AG20443 (cell line): ENCODE data around the gene B4GALT2.

Experiments used
- DNase-seq: peaks from one replicate; pipeline ENCODE4 v3.0.0; 2012; ENCODE audit warnings: low spot score, mixed read lengths

The B4GALT2 gene

GRCh38 chr1:44029911-44030604 is 51.0 kb downstream of the B4GALT2 start:
- peak; percentile 96 for DNase-seq

- DNase-seq: peak; percentile 46
Observed at GRCh38 chr1:44030605-44031251, 51.7 kb downstream of the B4GALT2 start.

- peak; percentile 72 for DNase-seq
Observed at GRCh38 chr1:44031252-44032169, 52.5 kb downstream of the B4GALT2 start, which contains the start of gene SLC6A9. Gene SLC6A9, minus strand, starts transcription at chr1:44031462. Its CDS starts 7,185 bp downstream, at chr1:44024277.

- DNase-seq: no peak
Observed at GRCh38 chr1:44032170-44032790, 53.3 kb downstream of the B4GALT2 start.

GRCh38 chr1:44033041-44033575 is 54.1 kb downstream of the B4GALT2 start:
- DNase-seq: no peak

GRCh38 chr1:44033756-44034155 is 54.7 kb downstream of the B4GALT2 start:
- DNase-seq: no peak

DNA sequence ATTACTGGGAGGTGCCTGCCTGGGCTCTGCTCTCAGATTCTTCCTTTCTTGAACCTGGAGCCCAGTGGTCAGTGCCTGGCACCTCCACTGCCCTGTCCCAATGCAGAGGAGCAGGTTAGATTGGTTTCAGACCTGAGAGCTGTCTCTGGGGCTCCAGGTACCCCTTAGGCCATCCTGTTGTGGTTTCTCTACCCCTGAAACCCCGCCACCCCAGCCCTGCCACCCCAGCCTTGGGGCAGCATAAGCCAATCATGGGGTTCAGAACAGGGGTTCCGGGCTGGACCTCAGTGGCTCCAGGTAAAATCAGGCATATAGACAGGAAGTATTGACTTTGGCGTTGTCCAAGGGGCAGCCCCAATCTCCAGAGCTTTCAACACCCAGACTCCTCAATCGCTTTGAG is 55.4 kb downstream of the B4GALT2 start:
- DNase-seq: no peak

- no peak for DNase-seq
Observed at GRCh38 chr1:44034976-44035716, 56.1 kb downstream of the B4GALT2 start.

GRCh38 chr1:44035726-44036408 is 56.9 kb downstream of the B4GALT2 start:
- peak; percentile 22 for DNase-seq

DNA sequence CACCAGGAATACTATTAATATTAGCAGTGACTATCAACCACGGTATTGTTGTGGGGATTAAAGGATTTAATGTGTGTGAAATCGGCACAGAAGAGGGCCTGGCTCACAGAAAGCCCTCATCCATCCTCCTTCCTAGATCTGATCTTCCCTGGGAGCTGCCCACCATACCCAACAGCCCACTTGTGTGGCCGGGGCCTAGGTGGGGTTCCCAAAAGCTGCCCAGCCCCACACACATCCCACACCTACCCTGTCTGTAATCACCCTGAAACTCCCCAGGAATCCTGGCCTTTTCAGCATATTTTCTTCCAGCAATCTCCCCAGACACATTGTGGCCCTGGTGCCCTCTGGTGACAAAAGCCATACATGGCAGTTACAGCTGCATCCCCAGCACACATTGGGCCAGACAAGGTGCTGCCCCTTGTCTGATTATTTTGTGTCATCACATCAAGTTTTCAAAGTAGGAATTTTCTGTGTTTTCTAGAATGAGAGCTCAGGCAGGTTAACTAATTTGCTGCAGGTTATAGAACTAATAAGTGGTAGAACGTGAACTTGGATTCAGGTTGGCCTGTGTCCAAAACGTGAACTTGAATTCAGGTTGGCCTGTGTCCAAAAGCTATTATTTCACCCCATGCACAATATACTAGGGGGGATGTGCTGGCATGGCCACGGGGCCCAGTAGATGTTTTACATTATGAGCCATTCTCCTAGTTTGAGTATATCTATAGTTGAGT is 57.6 kb downstream of the B4GALT2 start:
- DNase-seq: peak; percentile 73

DNA sequence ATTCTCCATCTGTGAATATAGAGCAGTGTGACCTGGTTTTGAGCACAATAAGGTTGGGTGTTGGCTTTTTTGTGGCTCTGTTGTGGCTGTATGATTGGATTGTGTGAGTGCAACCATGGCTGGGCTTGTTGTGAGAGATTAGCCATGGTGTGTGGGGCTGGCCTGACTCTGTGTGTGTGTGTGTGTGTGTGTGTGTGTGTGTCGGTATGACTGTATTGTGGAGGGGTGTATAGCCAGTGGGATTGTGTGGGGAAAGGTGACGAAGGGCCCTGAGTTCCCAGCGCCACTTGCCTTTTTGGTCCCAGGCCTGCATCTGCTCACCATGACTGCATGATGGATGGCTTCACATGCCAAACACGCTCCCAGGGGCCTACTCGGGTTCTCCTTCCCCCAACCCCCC is 58.1 kb downstream of the B4GALT2 start:
- no peak for DNase-seq

- no peak for DNase-seq
Observed at GRCh38 chr1:44038876-44039657, 60.1 kb downstream of the B4GALT2 start.

DNA sequence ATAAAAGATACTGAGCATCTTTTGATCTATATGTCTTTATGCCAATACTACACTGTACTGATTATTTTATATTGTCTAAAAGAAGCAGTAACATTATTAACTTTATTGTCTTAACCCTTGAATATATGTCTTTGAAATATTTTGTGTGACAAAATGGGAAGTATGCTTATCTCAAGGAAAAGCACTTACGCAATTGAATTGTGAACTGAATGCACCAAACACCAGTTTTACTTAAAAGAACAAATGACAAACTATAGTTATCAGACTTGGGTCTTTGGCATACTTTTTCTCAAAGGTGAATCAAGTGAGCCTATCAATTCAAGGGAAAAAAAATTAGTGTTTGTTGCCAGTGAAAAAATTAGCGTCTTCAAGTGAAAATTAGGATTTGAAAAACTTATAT is 61.4 kb downstream of the B4GALT2 start:
- no peak for DNase-seq
